Endothelial cell of umbilical vein (primary cell): ENCODE data around the gene TFF1. TPM values are rescaled to one million over a fixed set of nuclear protein-coding genes. Genes with fewer than 3 reads are reported as not detected.

Experiments
- BruUV-seq: library from RNA; stranded (reverse); fragments of 400-500 nt; replicated peaks from 2 replicates; lab custom pipeline; 2021; lab: Mats Ljungman, UMichigan
- CTCF ChIA-PET: fragments of 300-600, 350-600 bp; sonication (Branson Sonifier 250); formaldehyde crosslinking; loops from one replicate; lab custom pipeline; 2021; ENCODE audit warnings: antibody characterized with exemption, inconsistent platforms; lab: Charles Lee
- POLR2A ChIA-PET: fragments of 300-600, 350-600 bp; sonication (Branson Sonifier 250); formaldehyde crosslinking; loops from one replicate; lab custom pipeline; 2021; ENCODE audit warnings: antibody characterized with exemption, inconsistent platforms; lab: Charles Lee
- DNase-seq: peaks from one replicate; pipeline ENCODE4 v3.0.0-alpha.2; 2011; ENCODE audit warnings: low read depth, low spot score
- FAIRE-seq: peaks from 2 replicates; lab custom pipeline; 2011; peaks lifted over from hg19 to GRCh38; lab: Jason Lieb, UNC
- H2AFZ ChIP-seq: 2 replicates; pipeline ENCODE4 v1.6.0; 2012; ENCODE audit warnings: low read depth, low read length, control low read depth, inconsistent platforms
- H3K27ac ChIP-seq: 2 replicates; pipeline ENCODE4 v1.5.1; 2011; ENCODE audit warnings: low read depth, mild to moderate bottlenecking, control low read depth, low read length, moderate library complexity; ENCODE audit not compliant: insufficient read depth
- H3K27me3 ChIP-seq, 2 experiments: 2 replicates each; pipeline versions ENCODE4 v1.6.0 to v1.6.1; 2011; ENCODE audit warnings: low read length in 2 of 2, mixed read lengths in 1 of 2; ENCODE audit not compliant: control insufficient read depth in 2 of 2, insufficient read depth in 2 of 2
- H3K36me3 ChIP-seq, 2 experiments: 2 replicates in 1 of 2; 3 replicates in 1 of 2; pipeline ENCODE4 v1.5.1; 2011; ENCODE audit warnings: low read length in 2 of 2, mild to moderate bottlenecking in 1 of 2, moderate library complexity in 1 of 2; ENCODE audit not compliant: control insufficient read depth in 2 of 2, insufficient read depth in 2 of 2; ENCODE audit errors: extremely low read depth in 1 of 2
- H3K4me1 ChIP-seq: 3 replicates; pipeline ENCODE4 v1.5.1; 2011; ENCODE audit warnings: mild to moderate bottlenecking, low read length; ENCODE audit not compliant: control insufficient read depth, insufficient read depth; ENCODE audit errors: extremely low read depth
- H3K4me2 ChIP-seq: 2 replicates; pipeline ENCODE4 v1.6.1; 2011; ENCODE audit warnings: low read length, control low read depth, mixed read lengths; ENCODE audit not compliant: insufficient read depth
- H3K4me3 ChIP-seq, 3 experiments: fragments of 200-600 bp in 1 of 3; sonication (generic), shearing (Covaris generic) in 1 of 3; replicated peaks in 1 of 3; 2 replicates each; pipeline ENCODE4 v1.5.1; 2011 to 2016; ENCODE audit warnings: control low read depth in 3 of 3, low read length in 3 of 3, mild to moderate bottlenecking in 2 of 3, inconsistent platforms in 1 of 3, low read depth in 1 of 3, moderate library complexity in 1 of 3; ENCODE audit not compliant: insufficient read depth in 1 of 3
- H3K79me2 ChIP-seq: 2 replicates; pipeline ENCODE4 v1.6.0; 2012; ENCODE audit warnings: low read length, inconsistent platforms; ENCODE audit not compliant: control insufficient read depth, insufficient read depth
- H3K9ac ChIP-seq: replicated peaks from 2 replicates; pipeline ENCODE3; 2011; ENCODE audit warnings: low read length, control low read depth; ENCODE audit not compliant: insufficient read depth; ENCODE audit errors: extremely low read depth
- H3K9me1 ChIP-seq: replicated peaks from 3 replicates; pipeline ENCODE4 v1.6.0; 2011; ENCODE audit warnings: mild to moderate bottlenecking, low read length; ENCODE audit not compliant: control insufficient read depth, insufficient read depth; ENCODE audit errors: extremely low read depth
- H3K9me3 ChIP-seq: replicated peaks from 2 replicates; pipeline ENCODE4 v1.5.1; 2012; ENCODE audit warnings: low read length, inconsistent platforms; ENCODE audit not compliant: control insufficient read depth, insufficient read depth
- H4K20me1 ChIP-seq: replicated peaks from 2 replicates; pipeline ENCODE3; 2011; ENCODE audit warnings: mild to moderate bottlenecking, low read length; ENCODE audit not compliant: control insufficient read depth, insufficient read depth; ENCODE audit errors: extremely low read depth
- CTCF ChIP-seq, 2 donors: IDR thresholded peaks; 1 replicate in 1 of 2; 2 replicates in 1 of 2; pipeline ENCODE4 v1.5.1; 2011; ENCODE audit warnings: low read length in 2 of 2, mild to moderate bottlenecking in 2 of 2, moderate library complexity in 2 of 2, control low read depth in 1 of 2, inconsistent platforms in 1 of 2, low read depth in 1 of 2; ENCODE audit not compliant: insufficient read depth in 1 of 2; ENCODE audit errors: extremely low read depth in 1 of 2
- EZH2 ChIP-seq: IDR thresholded peaks from 2 replicates; pipeline ENCODE4 v1.6.1; 2012; ENCODE audit warnings: borderline replicate concordance, low read depth, mild to moderate bottlenecking, moderate library complexity, low read length, inconsistent platforms; ENCODE audit not compliant: severe bottlenecking
- FOS ChIP-seq: IDR thresholded peaks from 2 replicates; pipeline ENCODE4 v1.6.1; 2011; ENCODE audit warnings: mild to moderate bottlenecking, low read length, moderate library complexity, borderline replicate concordance; ENCODE audit not compliant: insufficient read depth
- GATA2 ChIP-seq: IDR thresholded peaks from 2 replicates; pipeline ENCODE4 v1.7.0; 2011; ENCODE audit warnings: low read depth, mild to moderate bottlenecking, moderate library complexity, mixed read lengths, low read length; ENCODE audit not compliant: insufficient read length, insufficient read depth
- JUN ChIP-seq: IDR thresholded peaks from 2 replicates; pipeline ENCODE4 v1.6.1; 2011; ENCODE audit warnings: borderline replicate concordance, low read depth; ENCODE audit not compliant: insufficient read length, insufficient read depth
- MAX ChIP-seq: IDR thresholded peaks from 2 replicates; pipeline ENCODE4 v1.6.1; 2011; ENCODE audit not compliant: insufficient read depth, insufficient read length
- MYC ChIP-seq: IDR thresholded peaks from one replicate; pipeline ENCODE4 v1.6.1; 2011; ENCODE audit warnings: mild to moderate bottlenecking, low read depth, low read length
- POLR2A ChIP-seq: IDR thresholded peaks from 2 replicates; pipeline ENCODE4 v1.6.1; 2012; ENCODE audit warnings: low read depth, mild to moderate bottlenecking, control low read depth, low read length
- POLR2AphosphoS5 ChIP-seq: IDR thresholded peaks from 2 replicates; pipeline ENCODE4 v1.6.1; 2012; ENCODE audit warnings: low read depth, mild to moderate bottlenecking, control low read depth, low read length, moderate library complexity; ENCODE audit not compliant: insufficient read depth
- dilution Hi-C: fragments of 300-500 bp; cut with MboI; formaldehyde crosslinking; loops from one replicate; pipeline ENCODE4 v1.15.0; 2019; ENCODE audit warnings: low sequenced_read_pairs; ENCODE audit not compliant: extremely low pct_ligation_motif_present
- intact Hi-C: fragments of 100-400 bp; cut with micrococcal nuclease; formaldehyde crosslinking; loops from one replicate; pipeline ENCODE4 v1.10.0; 2022
- polyA plus RNA-seq, 4 experiments: library from polyadenylated mRNA; depleted of rRNA in 3 of 4; stranded (reverse) in 3 of 4; unstranded in 1 of 4; fragments of >200 nt; gene quantifications; 2 replicates each; pipeline versions ENCODE4 v1.2.1 to v1.2.3, GENCODE V29; 2011 to 2012; ENCODE audit warnings: missing spikeins in 1 of 4
- total RNA-seq: library from RNA; stranded (reverse); gene quantifications from 2 replicates; pipeline ENCODE4 v1.2.3, GENCODE V29; 2021

TFF1 gene
- total and polyA plus RNA-seq, 2 donors (not counting 3 experiments of a cell fraction or from before 2014, with no cell fraction given), result not detected

GRCh38 chr21:42379426-42380215 is 13.3 kb upstream of the TFF1 start:
- TF ChIP-seq POLR2AphosphoS5 (no peak), POLR2A (no peak), MYC (no peak), CTCF (IDR thresholded peaks at IDR 0.05; ENCODE audit: extremely low read depth in 1 of 2, insufficient read depth in 1 of 2, low read depth in 1 of 2, low read length in 2 of 2) (no peak), GATA2 (no peak), FOS (no peak), EZH2 (no peak), JUN (no peak), MAX (no peak)
- no peaks in the 10 kb centered on the region for H3K9me1 ChIP-seq
- no peaks in the 10 kb centered on the region for H3K36me3 ChIP-seq
- DNase-seq, result no peak
- no peak overlapping the region for H3K9ac ChIP-seq
- ChIA-PET POLR2A (no interaction called here), CTCF (interaction anchor here (1.9 kb wide), 1 partner anchor 231 kb away, joined by 10 read pairs; no protein-coding TSS in a partner anchor)
- H3K79me2 ChIP-seq, result no peaks in the 10 kb centered on the region
- no peak overlapping the region for H3K27ac ChIP-seq
- H3K4me1 ChIP-seq, result no peaks in the 10 kb centered on the region
- H3K27me3 ChIP-seq, result no peaks in the 10 kb centered on the region
- dilution Hi-C loops (no loop called here), intact Hi-C loops (no loop called here)
- H3K4me3 ChIP-seq, result no peak overlapping the region
- no peaks in the 10 kb centered on the region for H4K20me1 ChIP-seq
- no TSS peak for BruUV-seq
- no peak overlapping the region for H2AFZ ChIP-seq
- no peak overlapping the region for H3K4me2 ChIP-seq
- FAIRE-seq, result no peak
- no peaks in the 10 kb centered on the region for H3K9me3 ChIP-seq
